HEK293 (cell line): ENCODE results near the gene PDYN.

ENCODE experiments used
- CTCF ChIA-PET: fragments of 350-600 bp; formaldehyde crosslinking; extraction: SDS; loops from one replicate; lab custom pipeline; 2021; ENCODE audit warnings: antibody characterized with exemption; lab: Yijun Ruan, JAX
- POLR2A ChIA-PET: fragments of 300-600 bp; formaldehyde crosslinking; extraction: SDS; loops from one replicate; lab custom pipeline; 2020; ENCODE audit warnings: antibody characterized with exemption, inconsistent platforms; lab: Yijun Ruan, JAX
- H3K27ac ChIP-seq: fragments of 200-500 bp; sonication (Bioruptor generic); 2 replicates; pipeline ENCODE4 v1.5.1; 2014; ENCODE audit warnings: low read depth, low read length, control low read depth, inconsistent platforms; ENCODE audit errors: extremely low read depth
- H3K36me3 ChIP-seq, 2 experiments: fragments of 200-500 bp in 1 of 2; sonication (Bioruptor generic) in 1 of 2; 1 replicate in 1 of 2; 2 replicates in 1 of 2; pipeline ENCODE4 v1.5.1; 2014 to 2017; ENCODE audit warnings: inconsistent platforms in 2 of 2, low read length in 2 of 2; ENCODE audit not compliant: control insufficient read depth in 2 of 2, insufficient read depth in 1 of 2
- H3K4me1 ChIP-seq: fragments of 200-500 bp; sonication (Bioruptor generic); 2 replicates; pipeline ENCODE4 v1.5.1; 2014; ENCODE audit warnings: mild to moderate bottlenecking, low read length, inconsistent platforms; ENCODE audit not compliant: control insufficient read depth, insufficient read depth
- H3K4me3 ChIP-seq: 2 replicates; pipeline ENCODE4 v1.5.1; 2011; ENCODE audit warnings: low read depth, mild to moderate bottlenecking, control low read depth, low read length, moderate library complexity
- H3K9me3 ChIP-seq: fragments of 200-500 bp; sonication (Bioruptor generic); 2 replicates; pipeline ENCODE4 v1.5.1; 2014; ENCODE audit warnings: low read depth, low read length, inconsistent platforms; ENCODE audit not compliant: control insufficient read depth, insufficient read depth
- GLIS1 ChIP-seq: fragments of 450-650 bp; formaldehyde crosslinking; IDR thresholded peaks from 2 replicates; pipeline ENCODE4 v1.5.1; 2016; ENCODE audit warnings: missing biosample characterization, missing genetic modification characterization
- KLF16 ChIP-seq: fragments of 450-650 bp; formaldehyde crosslinking; IDR thresholded peaks from 2 replicates; pipeline ENCODE4 v1.5.1; 2017; ENCODE audit warnings: missing biosample characterization, missing genetic modification characterization
- TRIM28 ChIP-seq: IDR thresholded peaks from 2 replicates; pipeline ENCODE4 v1.6.1; 2011; ENCODE audit warnings: low read length, control low read depth, borderline replicate concordance
- YY2 ChIP-seq: fragments of 450-650 bp; formaldehyde crosslinking; IDR thresholded peaks from 2 replicates; pipeline ENCODE4 v1.5.1; 2016; ENCODE audit warnings: missing biosample characterization, missing genetic modification characterization
- ZBTB17 ChIP-seq: fragments of 450-650 bp; formaldehyde crosslinking; IDR thresholded peaks from 2 replicates; pipeline ENCODE4 v1.5.1; 2016; ENCODE audit warnings: missing biosample characterization, missing genetic modification characterization
- ZBTB8A ChIP-seq: fragments of 450-650 bp; formaldehyde crosslinking; IDR thresholded peaks from 2 replicates; pipeline ENCODE4 v1.5.1; 2016; ENCODE audit warnings: missing biosample characterization, missing genetic modification characterization
- ZNF140 ChIP-seq: fragments of 450-650 bp; formaldehyde crosslinking; IDR thresholded peaks from 2 replicates; pipeline ENCODE4 v1.5.1; 2016; ENCODE audit warnings: missing biosample characterization, missing genetic modification characterization
- ZNF169 ChIP-seq: fragments of 450-650 bp; formaldehyde crosslinking; IDR thresholded peaks from 2 replicates; pipeline ENCODE4 v1.5.1; 2016; ENCODE audit warnings: missing biosample characterization, missing genetic modification characterization
- ZNF24 ChIP-seq: fragments of 450-650 bp; formaldehyde crosslinking; IDR thresholded peaks from 2 replicates; pipeline ENCODE4 v1.5.1; 2016; ENCODE audit warnings: missing biosample characterization, missing genetic modification characterization
- ZNF274 ChIP-seq, 2 experiments: fragments of 200-500 bp in 1 of 2; fragments of 450-650 bp in 1 of 2; sonication (Bioruptor generic) in 1 of 2; formaldehyde crosslinking in 1 of 2; IDR thresholded peaks; 2 replicates each; pipeline versions ENCODE4 v1.5.1 to v1.6.1; 2014 to 2016; ENCODE audit warnings: borderline replicate concordance in 1 of 2, inconsistent platforms in 1 of 2, low read length in 1 of 2, missing biosample characterization in 1 of 2, missing genetic modification characterization in 1 of 2
- ZNF404 ChIP-seq: fragments of 450-650 bp; formaldehyde crosslinking; IDR thresholded peaks from 2 replicates; pipeline ENCODE4 v1.5.1; 2017; ENCODE audit warnings: missing biosample characterization, missing genetic modification characterization
- ZNF433 ChIP-seq: fragments of 450-650 bp; formaldehyde crosslinking; IDR thresholded peaks from 2 replicates; pipeline ENCODE4 v1.5.1; 2016; ENCODE audit warnings: missing biosample characterization, missing genetic modification characterization, low read depth
- ZNF449 ChIP-seq: fragments of 450-650 bp; formaldehyde crosslinking; IDR thresholded peaks from 2 replicates; pipeline ENCODE4 v1.5.1; 2017; ENCODE audit warnings: missing biosample characterization, mild to moderate bottlenecking, missing genetic modification characterization, moderate library complexity
- ZNF510 ChIP-seq: fragments of 450-650 bp; formaldehyde crosslinking; IDR thresholded peaks from 2 replicates; pipeline ENCODE4 v1.5.1; 2018; ENCODE audit warnings: mild to moderate bottlenecking, missing genetic modification characterization, missing biosample characterization; ENCODE audit not compliant: insufficient replicate concordance
- ZNF560 ChIP-seq: fragments of 450-650 bp; formaldehyde crosslinking; IDR thresholded peaks from 2 replicates; pipeline ENCODE4 v1.5.1; 2017; ENCODE audit warnings: missing biosample characterization, missing genetic modification characterization, borderline replicate concordance
- TF ChIP-seq, protein P1 (sequence below): fragments of 450-650 bp; formaldehyde crosslinking; IDR thresholded peaks from 2 replicates; pipeline ENCODE4 v1.5.1; 2016; ENCODE audit warnings: missing biosample characterization, missing genetic modification characterization
- TF ChIP-seq, protein P2 (sequence below): fragments of 450-650 bp; formaldehyde crosslinking; conservative IDR thresholded peaks from 2 replicates; pipeline ENCODE4 v1.5.1; 2016; ENCODE audit warnings: low read depth, missing biosample characterization, missing genetic modification characterization
- TF ChIP-seq, protein P3 (sequence below): fragments of 450-650 bp; formaldehyde crosslinking; IDR thresholded peaks from 2 replicates; pipeline ENCODE4 v1.5.1; 2016; ENCODE audit warnings: missing biosample characterization, missing genetic modification characterization

Gene PDYN

DNA sequence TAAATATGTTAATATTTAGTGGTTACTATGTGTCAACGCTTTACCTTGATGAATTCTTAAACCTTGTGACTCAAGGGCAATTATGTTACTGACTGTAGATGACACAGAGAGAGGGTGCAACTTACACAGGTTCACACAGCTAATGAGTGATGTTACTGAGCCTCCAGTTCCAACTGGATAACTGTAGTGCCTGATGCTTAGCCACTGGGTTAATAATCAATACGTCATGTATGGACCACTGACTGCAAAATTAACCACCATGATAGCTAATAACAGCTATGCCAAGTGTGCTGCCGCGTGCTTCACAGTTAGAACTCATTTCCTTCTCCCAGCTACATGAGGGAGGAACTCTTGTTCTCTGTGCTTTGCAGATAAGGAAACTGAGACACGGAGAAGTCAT, 53.3 kb downstream of the PDYN start:
- Histone ChIP-seq H3K4me1 (no peaks in the 10 kb centered on the region), H3K36me3 (peaks cover 0 to 5% of the 10 kb centered on the region in 2 experiments; a peak in 1 of 3 replicates), H3K4me3 (no peak overlapping the region), H3K27ac (no peak overlapping the region), H3K9me3 (no peaks in the 10 kb centered on the region)
- ChIA-PET CTCF (interaction anchor here (0.6 kb wide), 1 partner anchor 67 kb away, joined by 3 read pairs; no protein-coding TSS in a partner anchor), POLR2A (no interaction called here)
- no peak for TF ChIP-seq ZNF449 (tag by site-specific recombination)
- no peak for TF ChIP-seq YY2 (tag by site-specific recombination)
- TF ChIP-seq ZNF510 (tag by site-specific recombination), result no peak
- TF ChIP-seq ZNF169 (tag by site-specific recombination), result no peak
- TF ChIP-seq, protein P1, sequence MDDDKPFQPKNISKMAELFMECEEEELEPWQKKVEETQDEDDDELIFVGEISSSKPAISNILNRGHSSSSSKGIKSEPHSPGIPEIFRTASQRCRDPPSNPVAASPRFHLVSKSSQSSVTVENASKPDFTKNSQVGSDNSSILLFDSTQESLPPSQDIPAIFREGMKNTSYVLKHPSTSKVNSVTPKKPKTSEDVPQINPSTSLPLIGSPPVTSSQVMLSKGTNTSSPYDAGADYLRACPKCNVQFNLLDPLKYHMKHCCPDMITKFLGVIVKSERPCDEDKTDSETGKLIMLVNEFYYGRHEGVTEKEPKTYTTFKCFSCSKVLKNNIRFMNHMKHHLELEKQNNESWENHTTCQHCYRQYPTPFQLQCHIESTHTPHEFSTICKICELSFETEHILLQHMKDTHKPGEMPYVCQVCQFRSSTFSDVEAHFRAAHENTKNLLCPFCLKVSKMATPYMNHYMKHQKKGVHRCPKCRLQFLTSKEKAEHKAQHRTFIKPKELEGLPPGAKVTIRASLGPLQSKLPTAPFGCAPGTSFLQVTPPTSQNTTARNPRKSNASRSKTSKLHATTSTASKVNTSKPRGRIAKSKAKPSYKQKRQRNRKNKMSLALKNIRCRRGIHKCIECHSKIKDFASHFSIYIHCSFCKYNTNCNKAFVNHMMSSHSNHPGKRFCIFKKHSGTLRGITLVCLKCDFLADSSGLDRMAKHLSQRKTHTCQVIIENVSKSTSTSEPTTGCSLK, result no peak
- no peak for TF ChIP-seq ZNF24 (tag by site-specific recombination)
- no peak for TF ChIP-seq ZBTB8A
- no peak for TF ChIP-seq ZNF404 (tag by site-specific recombination)
- no peak for TF ChIP-seq ZNF433 (tag by site-specific recombination)
- TF ChIP-seq, protein P2, sequence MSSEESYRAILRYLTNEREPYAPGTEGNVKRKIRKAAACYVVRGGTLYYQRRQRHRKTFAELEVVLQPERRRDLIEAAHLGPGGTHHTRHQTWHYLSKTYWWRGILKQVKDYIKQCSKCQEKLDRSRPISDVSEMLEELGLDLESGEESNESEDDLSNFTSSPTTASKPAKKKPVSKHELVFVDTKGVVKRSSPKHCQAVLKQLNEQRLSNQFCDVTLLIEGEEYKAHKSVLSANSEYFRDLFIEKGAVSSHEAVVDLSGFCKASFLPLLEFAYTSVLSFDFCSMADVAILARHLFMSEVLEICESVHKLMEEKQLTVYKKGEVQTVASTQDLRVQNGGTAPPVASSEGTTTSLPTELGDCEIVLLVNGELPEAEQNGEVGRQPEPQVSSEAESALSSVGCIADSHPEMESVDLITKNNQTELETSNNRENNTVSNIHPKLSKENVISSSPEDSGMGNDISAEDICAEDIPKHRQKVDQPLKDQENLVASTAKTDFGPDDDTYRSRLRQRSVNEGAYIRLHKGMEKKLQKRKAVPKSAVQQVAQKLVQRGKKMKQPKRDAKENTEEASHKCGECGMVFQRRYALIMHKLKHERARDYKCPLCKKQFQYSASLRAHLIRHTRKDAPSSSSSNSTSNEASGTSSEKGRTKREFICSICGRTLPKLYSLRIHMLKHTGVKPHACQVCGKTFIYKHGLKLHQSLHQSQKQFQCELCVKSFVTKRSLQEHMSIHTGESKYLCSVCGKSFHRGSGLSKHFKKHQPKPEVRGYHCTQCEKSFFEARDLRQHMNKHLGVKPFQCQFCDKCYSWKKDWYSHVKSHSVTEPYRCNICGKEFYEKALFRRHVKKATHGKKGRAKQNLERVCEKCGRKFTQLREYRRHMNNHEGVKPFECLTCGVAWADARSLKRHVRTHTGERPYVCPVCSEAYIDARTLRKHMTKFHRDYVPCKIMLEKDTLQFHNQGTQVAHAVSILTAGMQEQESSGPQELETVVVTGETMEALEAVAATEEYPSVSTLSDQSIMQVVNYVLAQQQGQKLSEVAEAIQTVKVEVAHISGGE (tag by site-specific recombination), result no peak
- no peak for TF ChIP-seq ZBTB17 (tag by site-specific recombination)
- no peak for TF ChIP-seq TRIM28
- no peak for TF ChIP-seq ZNF274 (IDR thresholded peaks at IDR 0.05; ENCODE audit: low read length)
- TF ChIP-seq ZNF274 (tag by site-specific recombination; IDR thresholded peaks at IDR 0.05; ENCODE audit: borderline replicate concordance), result no peak
- no peak for TF ChIP-seq KLF16
- TF ChIP-seq ZNF140 (tag by site-specific recombination), result no peak
- TF ChIP-seq GLIS1, result no peak
- TF ChIP-seq, protein P3, sequence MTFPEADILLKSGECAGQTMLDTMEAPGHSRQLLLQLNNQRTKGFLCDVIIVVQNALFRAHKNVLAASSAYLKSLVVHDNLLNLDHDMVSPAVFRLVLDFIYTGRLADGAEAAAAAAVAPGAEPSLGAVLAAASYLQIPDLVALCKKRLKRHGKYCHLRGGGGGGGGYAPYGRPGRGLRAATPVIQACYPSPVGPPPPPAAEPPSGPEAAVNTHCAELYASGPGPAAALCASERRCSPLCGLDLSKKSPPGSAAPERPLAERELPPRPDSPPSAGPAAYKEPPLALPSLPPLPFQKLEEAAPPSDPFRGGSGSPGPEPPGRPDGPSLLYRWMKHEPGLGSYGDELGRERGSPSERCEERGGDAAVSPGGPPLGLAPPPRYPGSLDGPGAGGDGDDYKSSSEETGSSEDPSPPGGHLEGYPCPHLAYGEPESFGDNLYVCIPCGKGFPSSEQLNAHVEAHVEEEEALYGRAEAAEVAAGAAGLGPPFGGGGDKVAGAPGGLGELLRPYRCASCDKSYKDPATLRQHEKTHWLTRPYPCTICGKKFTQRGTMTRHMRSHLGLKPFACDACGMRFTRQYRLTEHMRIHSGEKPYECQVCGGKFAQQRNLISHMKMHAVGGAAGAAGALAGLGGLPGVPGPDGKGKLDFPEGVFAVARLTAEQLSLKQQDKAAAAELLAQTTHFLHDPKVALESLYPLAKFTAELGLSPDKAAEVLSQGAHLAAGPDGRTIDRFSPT (tag by site-specific recombination), result no peak
- no peak for TF ChIP-seq ZNF560 (tag by site-specific recombination)
